ENCODE measurements around the gene RBBP5. TPM values are rescaled to one million over a fixed set of nuclear protein-coding genes. Genes with fewer than 3 reads are reported as not detected.

Gene RBBP5
- total RNA-seq, 1 experiment from 2014 or later: 17.3 TPM

- peak overlapping the region in 1 of 3 experiments; percentile 76; a peak in 2 of 7 replicates for H3K27ac Mint-ChIP-seq
- Histone ChIP-seq H3K27me3 (ENCODE audit: insufficient read depth, low read length) (no peaks in the 10 kb centered on the region), H2BK15ac (ENCODE audit: low read depth, low read length) (no peak overlapping the region), H4K5ac (ENCODE audit: insufficient read length, low read depth, low read length) (no peak overlapping the region), H3K23ac (ENCODE audit: insufficient read length, low read depth, low read length) (no peak overlapping the region), H4K20me1 (ENCODE audit: control insufficient read depth, insufficient read depth, insufficient read length) (no peaks in the 10 kb centered on the region), H3T11ph (ENCODE audit: low read length) (no peak overlapping the region), H3K9me3 (ENCODE audit: control insufficient read depth, low read depth, low read length) (no peaks in the 10 kb centered on the region), H2BK5ac (ENCODE audit: insufficient read length, low read length) (no peak overlapping the region), H3K4me1 (ENCODE audit: insufficient read depth, low read length) (no peaks in the 10 kb centered on the region), H3K56ac (ENCODE audit: insufficient read length, low read depth, low read length) (no peak overlapping the region), H3K4me2 (ENCODE audit: insufficient read depth, insufficient read length, low read length) (no peak overlapping the region), H4K8ac (replicated peaks; ENCODE audit: insufficient read length, low read depth, low read length) (no peak overlapping the region), H3K27ac (ENCODE audit: insufficient read length, low read depth, low read length) (no peak overlapping the region), H4K91ac (ENCODE audit: insufficient read length, low read depth, low read length) (no peak overlapping the region), H3K79me2 (ENCODE audit: insufficient read depth, low read length) (no peaks in the 10 kb centered on the region), H2AK5ac (ENCODE audit: insufficient read length, low read length) (no peak overlapping the region), H3K79me1 (ENCODE audit: insufficient read depth, low read depth, low read length, poor library complexity, severe bottlenecking) (no peaks in the 10 kb centered on the region), H3K9ac (ENCODE audit: extremely low read depth, insufficient read length, low read length) (no peak overlapping the region), H2BK120ac (ENCODE audit: low read depth, low read length, poor library complexity, severe bottlenecking) (no peak overlapping the region), H3K14ac (ENCODE audit: insufficient read depth, low read length) (no peak overlapping the region), H2AFZ (ENCODE audit: low read length) (no peak overlapping the region), H2BK20ac (ENCODE audit: low read depth, low read length, poor library complexity, severe bottlenecking) (no peak overlapping the region), H3K23me2 (ENCODE audit: insufficient read length, low read depth, low read length, poor library complexity, severe bottlenecking) (no peaks in the 10 kb centered on the region), H2BK12ac (ENCODE audit: insufficient read length, low read depth, low read length) (no peak overlapping the region), H3K18ac (ENCODE audit: insufficient read length, low read depth, low read length) (no peak overlapping the region), H3K4ac (ENCODE audit: low read depth, low read length) (no peak overlapping the region)
- no peak for DNase-seq
- H3K27me3 Mint-ChIP-seq (ENCODE audit: low read depth): no peaks in the 10 kb centered on the region; the same call in 1 of the 2 replicates
- no CpG with 5 or more reads among the region's 7 CpGs for WGBS (ENCODE audit: extremely low coverage, insufficient read length, low lambda C conversion rate)
- no peaks in the 10 kb centered on the region; a peak in 2 of 4 replicates for H3K4me1 Mint-ChIP-seq
- no peaks in the 10 kb centered on the region for H3K9me3 Mint-ChIP-seq
- no peak overlapping the region for H3K4me3 Mint-ChIP-seq
- TF ChIP-seq, protein P1, sequence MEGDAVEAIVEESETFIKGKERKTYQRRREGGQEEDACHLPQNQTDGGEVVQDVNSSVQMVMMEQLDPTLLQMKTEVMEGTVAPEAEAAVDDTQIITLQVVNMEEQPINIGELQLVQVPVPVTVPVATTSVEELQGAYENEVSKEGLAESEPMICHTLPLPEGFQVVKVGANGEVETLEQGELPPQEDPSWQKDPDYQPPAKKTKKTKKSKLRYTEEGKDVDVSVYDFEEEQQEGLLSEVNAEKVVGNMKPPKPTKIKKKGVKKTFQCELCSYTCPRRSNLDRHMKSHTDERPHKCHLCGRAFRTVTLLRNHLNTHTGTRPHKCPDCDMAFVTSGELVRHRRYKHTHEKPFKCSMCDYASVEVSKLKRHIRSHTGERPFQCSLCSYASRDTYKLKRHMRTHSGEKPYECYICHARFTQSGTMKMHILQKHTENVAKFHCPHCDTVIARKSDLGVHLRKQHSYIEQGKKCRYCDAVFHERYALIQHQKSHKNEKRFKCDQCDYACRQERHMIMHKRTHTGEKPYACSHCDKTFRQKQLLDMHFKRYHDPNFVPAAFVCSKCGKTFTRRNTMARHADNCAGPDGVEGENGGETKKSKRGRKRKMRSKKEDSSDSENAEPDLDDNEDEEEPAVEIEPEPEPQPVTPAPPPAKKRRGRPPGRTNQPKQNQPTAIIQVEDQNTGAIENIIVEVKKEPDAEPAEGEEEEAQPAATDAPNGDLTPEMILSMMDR (conservative IDR thresholded peaks at IDR 0.05): no peak
- H3K36me3 Mint-ChIP-seq (ENCODE audit: insufficient read depth in 1 of 3, low read depth in 3 of 3): no peaks in the 10 kb centered on the region
These were observed 46.1 kb downstream of the RBBP5 start for GRCh38 chr1:205075642-205076155.
